Measurements from ENCODE around the gene C1orf21. TPM values are rescaled to one million over a fixed set of nuclear protein-coding genes. Genes with fewer than 3 reads are reported as not detected.

Gene C1orf21
- total RNA-seq, 1 experiment from 2014 or later = 0.15 TPM

GRCh38 chr1:184647471-184647870, 260.6 kb downstream of the C1orf21 start:
- no peaks in the 10 kb centered on the region for H3K27me3 ChIP-seq (ENCODE audit: control insufficient read depth, insufficient read depth, low read length)

GRCh38 chr1:184648160-184648855, 261.5 kb downstream of the C1orf21 start:
- CTCF ChIA-PET = no interaction called here
- in situ Hi-C loops (cut with HindIII; ENCODE audit: low pct_unique_long_range_greater_than_20kb, low sequenced_read_pairs) = no loop called here
- Histone ChIP-seq H3K4me3 (ENCODE audit: low read depth in 2 of 2, low read length in 2 of 2) (no peak overlapping the region), H3K9me3 (ENCODE audit: control insufficient read depth, insufficient read depth, low read depth, low read length) (no peaks in the 10 kb centered on the region), H3K36me3 (ENCODE audit: control insufficient read depth, insufficient read depth, low read length) (no peaks in the 10 kb centered on the region), H3K27ac (ENCODE audit: low read length) (no peak overlapping the region), H3K27me3 (ENCODE audit: control insufficient read depth, insufficient read depth, low read length) (no peaks in the 10 kb centered on the region), H3K4me1 (ENCODE audit: control insufficient read depth, insufficient read depth, low read length) (no peaks in the 10 kb centered on the region)
- TF ChIP-seq POLR2AphosphoS5 (IDR thresholded peaks at IDR 0.05; ENCODE audit: low read depth, low read length) (no peak), REST (IDR thresholded peaks at IDR 0.05; ENCODE audit: insufficient read depth in 1 of 2, low read depth in 2 of 2, low read length in 1 of 2) (no peak), SIN3A (IDR thresholded peaks at IDR 0.05; ENCODE audit: borderline replicate concordance, insufficient read depth, low read depth, low read length) (no peak), CTCF (IDR thresholded peaks at IDR 0.05) (no peak), TCF7L2 (IDR thresholded peaks at IDR 0.05; ENCODE audit: low read depth, low read length) (no peak)
- ATAC-seq (no peak), DNase-seq (ENCODE audit: low read depth, low spot score) (no peak)
- POLR2A ChIA-PET = no interaction called here
- intact Hi-C loops (cut with micrococcal nuclease; ENCODE audit: unreplicated experiment) = no loop called here
- BruUV-seq (replicated peaks) = no TSS peak

More at GRCh38 chr1:184647471-184647870, 260.6 kb downstream of the C1orf21 start:
- H3K4me1 ChIP-seq (ENCODE audit: control insufficient read depth, insufficient read depth, low read length) = no peaks in the 10 kb centered on the region
- no peaks in the 10 kb centered on the region for H3K36me3 ChIP-seq (ENCODE audit: control insufficient read depth, insufficient read depth, low read length)
- CTCF ChIA-PET = no interaction called here
- ATAC-seq (no peak), DNase-seq (ENCODE audit: low read depth, low spot score) (no peak)
- BruUV-seq (replicated peaks) = no TSS peak
- no peak overlapping the region for H3K27ac ChIP-seq (ENCODE audit: low read length)
- POLR2A ChIA-PET = no interaction called here
- intact Hi-C loops (cut with micrococcal nuclease; ENCODE audit: unreplicated experiment) = no loop called here
- H3K9me3 ChIP-seq (ENCODE audit: control insufficient read depth, insufficient read depth, low read depth, low read length) = no peaks in the 10 kb centered on the region
- TF ChIP-seq POLR2AphosphoS5 (IDR thresholded peaks at IDR 0.05; ENCODE audit: low read depth, low read length) = no peak
- TF ChIP-seq CTCF (IDR thresholded peaks at IDR 0.05) = no peak
- no peak for TF ChIP-seq TCF7L2 (IDR thresholded peaks at IDR 0.05; ENCODE audit: low read depth, low read length)
- no peak for TF ChIP-seq REST (IDR thresholded peaks at IDR 0.05; ENCODE audit: insufficient read depth in 1 of 2, low read depth in 2 of 2, low read length in 1 of 2)
- in situ Hi-C loops (cut with HindIII; ENCODE audit: low pct_unique_long_range_greater_than_20kb, low sequenced_read_pairs) = no loop called here
- no peak overlapping the region for H3K4me3 ChIP-seq (ENCODE audit: low read depth in 2 of 2, low read length in 2 of 2)

Measured in Panc1 (cell line).